NK-92 (cell line): ENCODE data around the gene PLCB3.

Experiments
- DNase-seq: peaks from one replicate; lab custom pipeline; 2025; ENCODE audit not compliant: unreplicated experiment; lab: John Stamatoyannopoulos, UW

The PLCB3 gene

GRCh38 chr11:64249563-64250414 is 1.5 kb upstream of the PLCB3 start:
- DNase-seq = no peak

GRCh38 chr11:64250415-64251015 is 815 bp upstream of the PLCB3 start:
- no peak for DNase-seq

GRCh38 chr11:64251753-64252002 is 348 bp downstream of the PLCB3 start:
- no peak for DNase-seq

GRCh38 chr11:64252003-64252872 is 908 bp downstream of the PLCB3 start:
- no peak for DNase-seq

- DNase-seq = no peak
Measured at GRCh38 chr11:64253043-64253442, 1.7 kb downstream of the PLCB3 start.

GRCh38 chr11:64253481-64253880 is 2.2 kb downstream of the PLCB3 start:
- DNase-seq = no peak

- DNase-seq = no peak
Measured at GRCh38 chr11:64254326-64254725, 3.0 kb downstream of the PLCB3 start.

GRCh38 chr11:64255135-64256128 is 4.1 kb downstream of the PLCB3 start:
- DNase-seq = no peak

GRCh38 chr11:64256300-64256699 is 5.0 kb downstream of the PLCB3 start:
- DNase-seq = no peak

GRCh38 chr11:64258356-64258755 is 7.0 kb downstream of the PLCB3 start:
- DNase-seq = no peak

- DNase-seq = no peak
Measured at GRCh38 chr11:64258946-64259532, 7.7 kb downstream of the PLCB3 start.

- no peak for DNase-seq
Measured at GRCh38 chr11:64259533-64260067, 8.3 kb downstream of the PLCB3 start.

GRCh38 chr11:64260147-64260708 is 8.9 kb downstream of the PLCB3 start:
- DNase-seq = no peak

- no peak for DNase-seq
Measured at GRCh38 chr11:64261556-64262080, 10.3 kb downstream of the PLCB3 start.

- DNase-seq = no peak
Measured at GRCh38 chr11:64262271-64263002, 11.1 kb downstream of the PLCB3 start.

- DNase-seq = no peak
Measured at GRCh38 chr11:64263021-64263946, 12.0 kb downstream of the PLCB3 start.

- DNase-seq = no peak
Measured at GRCh38 chr11:64263947-64264317, 12.6 kb downstream of the PLCB3 start.

GRCh38 chr11:64264371-64264852 is 13.1 kb downstream of the PLCB3 start:
- DNase-seq = no peak
